Liver (tissue), 9 donors: ENCODE measurements around the gene UFC1. TPM values are rescaled to one million over a fixed set of nuclear protein-coding genes. Genes with fewer than 3 reads are reported as not detected.

Source experiments
- DNase-seq: peaks from one replicate; pipeline ENCODE4 v3.0.0-alpha.2; 2017; ENCODE audit warnings: low spot score
- H3K27ac ChIP-seq, 2 donors: one replicate each; pipeline ENCODE4 v1.7.0; 2013; ENCODE audit warnings: inconsistent platforms in 2 of 2, low read length in 2 of 2, control low read depth in 1 of 2, low read depth in 1 of 2, mild to moderate bottlenecking in 1 of 2
- H3K27me3 ChIP-seq, 4 donors: one replicate each; pipeline versions ENCODE4 v1.6.1 to v1.7.0; 2013; ENCODE audit warnings: low read length in 3 of 4, inconsistent platforms in 1 of 4, mild to moderate bottlenecking in 1 of 4, moderate library complexity in 1 of 4; ENCODE audit not compliant: control insufficient read depth in 4 of 4, insufficient read depth in 4 of 4
- H3K36me3 ChIP-seq, 4 donors: one replicate each; pipeline versions ENCODE4 v1.6.1 to v1.7.0; 2013; ENCODE audit warnings: low read length in 3 of 4, mild to moderate bottlenecking in 3 of 4, low read depth in 1 of 4, moderate library complexity in 1 of 4; ENCODE audit not compliant: control insufficient read depth in 4 of 4, insufficient read depth in 3 of 4
- H3K4me1 ChIP-seq, 4 donors: one replicate each; pipeline versions ENCODE4 v1.6.1 to v1.7.0; 2013; ENCODE audit warnings: low read length in 3 of 4, mild to moderate bottlenecking in 3 of 4, moderate library complexity in 1 of 4; ENCODE audit not compliant: control insufficient read depth in 4 of 4, insufficient read depth in 4 of 4
- H3K4me3 ChIP-seq, 3 donors: one replicate each; pipeline versions ENCODE4 v1.6.1 to v1.7.0; 2013; ENCODE audit warnings: low read length in 3 of 3, control low read depth in 1 of 3, low read depth in 1 of 3, mild to moderate bottlenecking in 1 of 3
- H3K9ac ChIP-seq, 2 donors: one replicate each; pipeline ENCODE4 v1.7.0; 2013; ENCODE audit warnings: low read length in 2 of 2, mild to moderate bottlenecking in 2 of 2, moderate library complexity in 2 of 2, control low read depth in 1 of 2, low read depth in 1 of 2
- H3K9me3 ChIP-seq, 4 donors: one replicate each; pipeline versions ENCODE4 v1.6.1 to v1.7.0; 2013; ENCODE audit warnings: low read length in 3 of 4; ENCODE audit not compliant: control insufficient read depth in 4 of 4
- FOXA1 ChIP-seq: IDR thresholded peaks from 2 replicates; pipeline ENCODE4 v1.6.1; 2016; ENCODE audit warnings: antibody characterized with exemption
- JUND ChIP-seq, 2 donors: IDR thresholded peaks; 2 replicates each; pipeline ENCODE4 v1.6.1; 2016; ENCODE audit warnings: antibody characterized with exemption in 2 of 2
- RXRA ChIP-seq, 2 donors: IDR thresholded peaks; 2 replicates each; pipeline ENCODE4 v1.6.1; 2017 to 2018; ENCODE audit warnings: antibody characterized with exemption in 2 of 2, mild to moderate bottlenecking in 1 of 2
- SP1 ChIP-seq: IDR thresholded peaks from 2 replicates; pipeline ENCODE4 v1.6.1; 2018; ENCODE audit warnings: antibody characterized with exemption, mild to moderate bottlenecking
- WGBS: extraction: QIAGEN DNeasy Blood & Tissue Kit; methylation state at CpG from one replicate; pipeline ENCODE4 v1.1.7; 2013; 5-methylcytosine and 5-hydroxymethylcytosine counted together
- polyA plus RNA-seq, 2 donors: library from polyadenylated mRNA; stranded (reverse) in 1 of 2; unstranded in 1 of 2; fragments of 200-250 nt in 1 of 2; fragments of >200 nt in 1 of 2; fragmentation: Nextera tagmentation in 1 of 2; extraction: Ambion mirVana in 1 of 2; gene quantifications; one replicate each; pipeline versions ENCODE4 v1.2.1 to v1.2.3, GENCODE V29; 2013 to 2015
- total RNA-seq, 2 donors: library from RNA; depleted of rRNA; stranded (reverse); fragments of >200 nt; gene quantifications; one replicate each; pipeline ENCODE4 v1.2.3, GENCODE V29; 2014
- TF ChIP-seq, protein P1 (sequence below): IDR thresholded peaks from 2 replicates; pipeline ENCODE4 v1.6.1; 2016; ENCODE audit warnings: antibody characterized with exemption
- TF ChIP-seq, protein P2 (sequence below): fragments of 150-350 bp; IDR thresholded peaks from 2 replicates; pipeline ENCODE4 v1.5.1; 2017; ENCODE audit warnings: improper control_type of control experiment, low read depth, low read length; ENCODE audit not compliant: missing input control
- donor health status: healthy.
- donor health status: healthy.
- donor health status: healthy.
- donor health status: healthy.
- donor health status: healthy.

Gene UFC1
- total and polyA plus RNA-seq, 4 donors: 34.2 to 47.5 (median 43.3) TPM

DNA sequence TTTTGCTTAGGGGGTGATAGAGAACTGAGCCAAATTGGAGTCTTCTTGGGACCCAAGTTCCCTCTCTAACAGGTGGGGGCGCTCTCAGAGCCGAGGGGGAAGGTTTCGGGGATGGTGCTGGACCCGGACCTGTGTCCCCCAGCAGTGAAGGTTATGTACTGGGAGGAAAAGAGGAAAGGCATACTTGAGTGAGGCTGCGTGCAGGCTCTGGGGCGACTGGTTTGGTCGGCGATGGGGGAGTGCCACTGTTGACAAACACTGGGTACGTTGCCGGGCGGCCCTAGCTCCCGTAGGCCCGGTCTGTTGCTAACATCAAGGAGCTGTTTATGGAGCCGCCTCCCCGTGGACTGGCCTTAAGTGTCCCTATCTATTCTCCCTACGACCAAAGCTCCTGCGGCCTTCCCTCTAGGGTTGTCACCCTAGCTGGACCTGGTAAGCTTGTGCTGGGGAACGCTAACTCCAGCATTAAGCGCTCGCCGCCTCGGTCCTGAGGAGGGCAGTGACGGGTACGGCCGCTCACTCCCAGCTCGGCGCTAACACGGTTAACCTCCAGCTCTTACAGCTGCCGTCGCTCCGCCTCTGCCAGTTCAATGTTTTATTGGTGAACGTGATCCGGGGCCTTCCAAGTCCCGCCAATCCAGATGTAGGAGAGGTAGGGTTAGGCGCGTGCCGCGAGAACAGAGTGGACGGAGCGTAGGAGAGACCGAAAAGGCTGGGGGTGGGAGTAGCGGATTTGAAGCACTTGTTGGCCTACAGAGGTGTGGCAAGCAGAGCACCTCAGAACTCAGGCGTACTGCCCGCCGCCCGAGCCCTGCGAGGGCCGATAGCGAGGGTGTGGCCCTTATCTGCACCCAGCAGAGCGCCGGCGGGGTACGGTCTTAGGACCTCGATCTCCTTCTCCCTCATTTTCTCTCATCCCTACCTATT is 12.2 kb downstream of the UFC1 start, which contains the start of gene PPOX (continued):
- TF ChIP-seq FOXA1 (no peak), JUND (IDR thresholded peaks at IDR 0.05) (no peak), SP1 (peak; percentile 88)
- TF ChIP-seq, protein P1, sequence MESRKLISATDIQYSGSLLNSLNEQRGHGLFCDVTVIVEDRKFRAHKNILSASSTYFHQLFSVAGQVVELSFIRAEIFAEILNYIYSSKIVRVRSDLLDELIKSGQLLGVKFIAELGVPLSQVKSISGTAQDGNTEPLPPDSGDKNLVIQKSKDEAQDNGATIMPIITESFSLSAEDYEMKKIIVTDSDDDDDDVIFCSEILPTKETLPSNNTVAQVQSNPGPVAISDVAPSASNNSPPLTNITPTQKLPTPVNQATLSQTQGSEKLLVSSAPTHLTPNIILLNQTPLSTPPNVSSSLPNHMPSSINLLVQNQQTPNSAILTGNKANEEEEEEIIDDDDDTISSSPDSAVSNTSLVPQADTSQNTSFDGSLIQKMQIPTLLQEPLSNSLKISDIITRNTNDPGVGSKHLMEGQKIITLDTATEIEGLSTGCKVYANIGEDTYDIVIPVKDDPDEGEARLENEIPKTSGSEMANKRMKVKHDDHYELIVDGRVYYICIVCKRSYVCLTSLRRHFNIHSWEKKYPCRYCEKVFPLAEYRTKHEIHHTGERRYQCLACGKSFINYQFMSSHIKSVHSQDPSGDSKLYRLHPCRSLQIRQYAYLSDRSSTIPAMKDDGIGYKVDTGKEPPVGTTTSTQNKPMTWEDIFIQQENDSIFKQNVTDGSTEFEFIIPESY: peak; percentile 98

DNA sequence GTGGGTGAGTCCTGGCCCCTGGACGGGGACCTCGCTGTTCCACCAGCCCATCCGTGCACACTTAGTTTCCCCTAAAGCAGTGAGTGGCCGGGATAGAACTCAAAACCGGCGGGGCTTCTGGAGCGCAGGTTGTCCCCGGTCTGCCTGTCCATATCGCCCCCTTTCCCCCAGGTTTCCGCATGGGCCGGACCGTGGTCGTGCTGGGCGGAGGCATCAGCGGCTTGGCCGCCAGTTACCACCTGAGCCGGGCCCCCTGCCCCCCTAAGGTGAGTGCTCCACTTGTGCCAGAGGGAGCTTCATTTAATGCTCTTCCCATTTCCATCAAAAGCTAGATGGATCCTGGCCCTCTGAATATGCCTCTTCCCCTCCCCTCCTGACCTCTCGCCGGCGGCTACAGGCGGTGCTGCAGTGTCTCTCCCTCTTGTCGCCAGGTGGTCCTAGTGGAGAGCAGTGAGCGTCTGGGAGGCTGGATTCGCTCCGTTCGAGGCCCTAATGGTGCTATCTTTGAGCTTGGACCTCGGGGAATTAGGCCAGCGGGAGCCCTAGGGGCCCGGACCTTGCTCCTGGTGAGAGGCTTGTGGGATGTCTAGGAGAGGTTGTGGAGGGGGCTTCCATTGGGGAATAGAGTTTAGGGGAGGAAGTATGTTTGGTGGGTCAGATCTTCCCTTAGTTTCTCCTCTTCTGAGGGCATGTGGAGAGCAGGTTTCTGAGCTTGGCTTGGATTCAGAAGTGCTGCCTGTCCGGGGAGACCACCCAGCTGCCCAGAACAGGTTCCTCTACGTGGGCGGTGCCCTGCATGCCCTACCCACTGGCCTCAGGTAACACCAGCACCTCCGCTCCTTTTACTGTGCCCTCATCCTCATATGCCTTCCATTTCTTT is 13.1 kb downstream of the UFC1 start:
- TF ChIP-seq, protein P2, sequence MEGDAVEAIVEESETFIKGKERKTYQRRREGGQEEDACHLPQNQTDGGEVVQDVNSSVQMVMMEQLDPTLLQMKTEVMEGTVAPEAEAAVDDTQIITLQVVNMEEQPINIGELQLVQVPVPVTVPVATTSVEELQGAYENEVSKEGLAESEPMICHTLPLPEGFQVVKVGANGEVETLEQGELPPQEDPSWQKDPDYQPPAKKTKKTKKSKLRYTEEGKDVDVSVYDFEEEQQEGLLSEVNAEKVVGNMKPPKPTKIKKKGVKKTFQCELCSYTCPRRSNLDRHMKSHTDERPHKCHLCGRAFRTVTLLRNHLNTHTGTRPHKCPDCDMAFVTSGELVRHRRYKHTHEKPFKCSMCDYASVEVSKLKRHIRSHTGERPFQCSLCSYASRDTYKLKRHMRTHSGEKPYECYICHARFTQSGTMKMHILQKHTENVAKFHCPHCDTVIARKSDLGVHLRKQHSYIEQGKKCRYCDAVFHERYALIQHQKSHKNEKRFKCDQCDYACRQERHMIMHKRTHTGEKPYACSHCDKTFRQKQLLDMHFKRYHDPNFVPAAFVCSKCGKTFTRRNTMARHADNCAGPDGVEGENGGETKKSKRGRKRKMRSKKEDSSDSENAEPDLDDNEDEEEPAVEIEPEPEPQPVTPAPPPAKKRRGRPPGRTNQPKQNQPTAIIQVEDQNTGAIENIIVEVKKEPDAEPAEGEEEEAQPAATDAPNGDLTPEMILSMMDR: no peak
- Histone ChIP-seq H3K36me3 (peaks cover 2 to 39% (median 20%) of the 10 kb centered on the region in 4 donors), H3K27me3 (no peaks in the 10 kb centered on the region), H3K9ac (peak overlapping the region; percentile 66 to 84), H3K27ac (peak overlapping the region; percentile 6 to 79), H3K9me3 (no peaks in the 10 kb centered on the region), H3K4me3 (peak overlapping the region; percentile 67 to 86 (median 82)), H3K4me1 (peaks cover 4 to 25% (median 19%) of the 10 kb centered on the region in 4 donors)
- WGBS: 10% methylated on average over 33 of the region's 33 CpGs
- DNase-seq: no peak

DNA sequence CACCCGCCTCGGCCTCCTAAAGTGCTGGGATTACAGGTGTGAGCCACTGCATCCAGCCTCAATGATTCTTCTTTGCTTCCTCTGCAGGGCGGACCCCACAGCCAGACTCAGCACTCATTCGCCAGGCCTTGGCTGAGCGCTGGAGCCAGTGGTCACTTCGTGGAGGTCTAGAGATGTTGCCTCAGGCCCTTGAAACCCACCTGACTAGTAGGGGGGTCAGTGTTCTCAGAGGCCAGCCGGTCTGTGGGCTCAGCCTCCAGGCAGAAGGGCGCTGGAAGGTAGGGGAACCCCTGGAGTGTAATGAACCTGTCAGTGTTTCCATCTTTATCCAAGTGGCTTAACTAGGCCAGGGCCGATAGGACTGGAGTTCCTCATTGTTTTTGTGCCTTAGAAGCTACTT is 15.1 kb downstream of the UFC1 start:
- WGBS: 95% methylated on average over 9 of the region's 9 CpGs
- Histone ChIP-seq H3K4me3 (no peak overlapping the region), H3K27me3 (no peaks in the 10 kb centered on the region), H3K27ac (no peak overlapping the region), H3K4me1 (peaks cover 4 to 37% (median 28%) of the 10 kb centered on the region in 4 donors), H3K9me3 (no peaks in the 10 kb centered on the region), H3K36me3 (peaks cover 2 to 44% (median 29%) of the 10 kb centered on the region in 4 donors), H3K9ac (no peak overlapping the region)
- TF ChIP-seq RXRA (IDR thresholded peaks at IDR 0.05): no peak
- TF ChIP-seq, protein P1: no peak
- DNase-seq: no peak
